ENCODE data around the gene SPPL2C.
"Not testable (repeated sequence)": the region's sequence is repeated elsewhere in the genome, so short reads cannot be mapped to it uniquely, and the experiment has no call there.

The SPPL2C gene

GRCh38 chr17:45855691-45856336 lies 11.1 kb downstream of the SPPL2C start:
- no peak for ATAC-seq (replicated peaks; ENCODE audit: extremely low read depth, poor library complexity, severe bottlenecking)
- peaks cover 55% of the 10 kb centered on the region for H3K27me3 Mint-ChIP-seq
- peaks cover 4% of the 10 kb centered on the region for H3K4me1 Mint-ChIP-seq

GRCh38 chr17:45857977-45858708 lies 13.5 kb downstream of the SPPL2C start:
- Mint-ChIP-seq H3K4me3 (no peak overlapping the region), H3K9me3 (no peaks in the 10 kb centered on the region), H3K4me1 (no peaks in the 10 kb centered on the region), H3K36me3 (ENCODE audit: insufficient read depth) (no peaks in the 10 kb centered on the region), H3K27ac (ENCODE audit: low read depth) (no peak overlapping the region), H3K27me3 (peaks cover 72% of the 10 kb centered on the region)
- DNase-seq (ENCODE audit: low spot score in 2 of 2) (no peak), ATAC-seq (replicated peaks; ENCODE audit: extremely low read depth, poor library complexity, severe bottlenecking) (no peak)

More at GRCh38 chr17:45855691-45856336, 11.1 kb downstream of the SPPL2C start:
- Mint-ChIP-seq H3K27ac (ENCODE audit: low read depth) (no peak overlapping the region), H3K9me3 (no peaks in the 10 kb centered on the region), H3K4me3 (no peak overlapping the region), H3K36me3 (ENCODE audit: insufficient read depth) (no peaks in the 10 kb centered on the region)
- DNase-seq (ENCODE audit: low spot score in 2 of 2): no peak

- H3K36me3 Mint-ChIP-seq (ENCODE audit: insufficient read depth): no peaks in the 10 kb centered on the region
- no peak for ATAC-seq (replicated peaks; ENCODE audit: extremely low read depth, poor library complexity, severe bottlenecking)
- H3K4me3 Mint-ChIP-seq: no peak overlapping the region
- H3K27ac Mint-ChIP-seq (ENCODE audit: low read depth): no peak overlapping the region
- peaks cover 77% of the 10 kb centered on the region for H3K27me3 Mint-ChIP-seq
- no peak for DNase-seq (ENCODE audit: low spot score in 2 of 2)
- H3K4me1 Mint-ChIP-seq: no peaks in the 10 kb centered on the region
- H3K9me3 Mint-ChIP-seq: no peaks in the 10 kb centered on the region
Observed at GRCh38 chr17:45861165-45861564, 16.5 kb downstream of the SPPL2C start.

DNA sequence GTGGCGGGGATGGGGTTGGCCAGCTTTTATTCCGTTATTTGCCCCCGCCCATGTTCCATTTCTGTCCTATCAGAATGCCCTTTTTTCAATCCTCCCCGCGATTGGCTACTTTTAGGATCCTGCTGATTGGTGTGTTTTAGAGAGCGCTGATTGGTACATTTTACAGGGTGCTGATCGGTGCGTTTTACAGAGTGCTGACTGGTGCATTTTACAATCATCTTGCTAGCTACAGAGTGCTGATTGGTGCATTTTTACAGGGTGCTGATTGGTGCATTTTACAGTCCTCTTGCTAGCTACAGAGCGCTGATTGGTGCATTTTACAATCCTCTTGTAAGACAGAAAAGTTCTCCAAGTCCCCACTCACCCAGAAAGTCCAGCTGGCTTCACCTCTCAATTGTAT lies 17.4 kb downstream of the SPPL2C start:
- not testable (repeated sequence) for H3K36me3 Mint-ChIP-seq (ENCODE audit: insufficient read depth); H3K9me3 Mint-ChIP-seq; H3K27ac Mint-ChIP-seq (ENCODE audit: low read depth); ATAC-seq (replicated peaks; ENCODE audit: extremely low read depth, poor library complexity, severe bottlenecking); H3K4me1 Mint-ChIP-seq; H3K4me3 Mint-ChIP-seq; DNase-seq (ENCODE audit: low spot score in 2 of 2)
- H3K27me3 Mint-ChIP-seq: peaks cover 76% of the 10 kb centered on the region

DNA sequence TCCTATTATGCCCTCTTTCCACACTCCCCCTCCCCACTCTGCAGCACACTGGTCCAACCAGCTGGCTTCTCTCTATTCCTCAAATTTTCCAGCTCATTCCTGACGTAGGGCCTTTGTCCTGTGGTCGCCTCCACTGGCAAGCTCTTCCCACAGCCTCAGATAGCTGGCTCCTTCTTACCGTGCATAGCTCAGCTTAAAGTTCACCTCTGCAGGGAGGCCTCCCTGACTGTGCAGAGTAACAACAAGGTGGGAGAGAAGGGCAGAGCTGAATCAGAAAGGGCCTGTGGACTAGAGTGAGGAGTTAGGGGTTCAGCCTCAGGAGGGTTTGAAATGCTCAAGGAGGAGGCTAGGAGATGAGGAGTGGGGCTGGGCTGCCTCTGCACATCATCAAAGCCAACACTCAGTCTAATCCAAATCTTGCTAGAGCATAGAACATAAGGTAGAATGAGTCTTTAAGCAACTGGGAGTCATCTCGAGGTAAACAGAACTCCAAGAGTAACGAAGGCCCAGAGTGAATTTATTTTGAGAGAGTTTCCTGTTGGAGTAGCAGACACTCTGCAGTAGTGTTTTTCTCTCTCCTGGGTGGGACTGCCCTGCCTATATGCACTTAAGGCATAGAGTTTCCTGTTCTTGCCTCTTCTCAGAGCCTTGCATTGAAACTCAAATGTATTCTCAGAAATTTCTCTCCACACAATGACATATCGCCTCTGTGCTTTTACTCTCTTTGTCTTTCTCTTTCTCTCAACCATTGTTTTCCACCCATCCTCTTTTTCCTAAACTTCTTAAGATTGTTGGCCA lies 19.4 kb downstream of the SPPL2C start:
- Mint-ChIP-seq H3K36me3 (ENCODE audit: insufficient read depth) (no peaks in the 10 kb centered on the region), H3K4me3 (no peak overlapping the region), H3K9me3 (no peaks in the 10 kb centered on the region), H3K4me1 (no peaks in the 10 kb centered on the region), H3K27me3 (peaks cover 78% of the 10 kb centered on the region), H3K27ac (ENCODE audit: low read depth) (no peak overlapping the region)
- DNase-seq (ENCODE audit: low spot score in 2 of 2): no peak
- ATAC-seq (replicated peaks; ENCODE audit: extremely low read depth, poor library complexity, severe bottlenecking): no peak

- DNase-seq (ENCODE audit: low spot score in 2 of 2): no peak
- no peak overlapping the region for H3K27ac Mint-ChIP-seq (ENCODE audit: low read depth)
- ATAC-seq (replicated peaks; ENCODE audit: extremely low read depth, poor library complexity, severe bottlenecking): no peak
- peaks cover 67% of the 10 kb centered on the region for H3K27me3 Mint-ChIP-seq
- H3K9me3 Mint-ChIP-seq: no peaks in the 10 kb centered on the region
- no peaks in the 10 kb centered on the region for H3K4me1 Mint-ChIP-seq
- no peak overlapping the region for H3K4me3 Mint-ChIP-seq
- no peaks in the 10 kb centered on the region for H3K36me3 Mint-ChIP-seq (ENCODE audit: insufficient read depth)
Observed at GRCh38 chr17:45867171-45867570, 22.5 kb downstream of the SPPL2C start.

DNA sequence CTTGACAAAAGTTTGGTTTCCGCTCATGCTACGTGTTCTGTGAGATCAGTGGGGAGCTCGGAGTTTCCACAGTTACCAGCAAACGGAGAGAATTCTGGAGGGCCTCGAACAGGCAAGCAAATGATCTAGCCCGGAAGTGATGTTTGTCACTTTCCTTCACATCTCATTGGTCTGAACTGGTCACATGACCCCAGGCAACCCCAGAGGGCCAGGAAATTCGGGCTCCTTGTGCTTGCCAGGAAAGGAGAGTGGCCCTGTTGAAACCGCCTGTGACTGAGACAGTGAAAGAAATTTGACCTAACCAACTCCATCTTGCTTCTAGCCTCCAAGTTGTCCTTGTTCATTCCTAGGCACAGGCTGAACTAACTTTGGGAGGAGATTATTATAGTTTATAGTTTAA lies 23.0 kb downstream of the SPPL2C start:
- no peak overlapping the region for H3K27ac Mint-ChIP-seq (ENCODE audit: low read depth)

DNA sequence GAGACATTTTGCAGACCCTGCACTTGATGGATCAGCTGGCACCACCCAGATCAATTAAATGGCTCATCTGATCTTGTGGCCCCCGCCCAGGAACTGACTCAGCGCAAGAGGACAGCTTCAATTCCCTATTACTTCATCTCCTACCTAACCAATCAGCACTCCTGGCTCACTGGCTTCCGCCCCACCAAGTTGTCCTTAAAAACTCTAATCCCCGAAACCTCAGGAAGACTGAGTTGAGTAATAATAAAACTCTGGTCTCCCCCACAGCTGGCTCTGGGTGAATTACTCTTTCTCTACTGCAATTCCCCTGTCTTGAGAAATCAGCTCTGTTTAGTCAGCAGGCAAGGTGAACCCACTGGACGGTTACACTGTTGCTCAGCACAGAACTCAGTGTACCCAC lies 23.6 kb downstream of the SPPL2C start:
- DNase-seq (ENCODE audit: low spot score in 2 of 2): no peak
- Mint-ChIP-seq H3K4me1 (no peaks in the 10 kb centered on the region), H3K36me3 (ENCODE audit: insufficient read depth) (no peaks in the 10 kb centered on the region), H3K27me3 (peaks cover 57% of the 10 kb centered on the region), H3K27ac (ENCODE audit: low read depth) (no peak overlapping the region), H3K9me3 (no peaks in the 10 kb centered on the region), H3K4me3 (no peak overlapping the region)
- ATAC-seq (replicated peaks; ENCODE audit: extremely low read depth, poor library complexity, severe bottlenecking): no peak

More for the DNA sequence above, 23.0 kb downstream of the SPPL2C start:
- Mint-ChIP-seq H3K9me3 (no peaks in the 10 kb centered on the region), H3K4me1 (no peaks in the 10 kb centered on the region), H3K36me3 (ENCODE audit: insufficient read depth) (no peaks in the 10 kb centered on the region), H3K27me3 (peaks cover 62% of the 10 kb centered on the region), H3K4me3 (no peak overlapping the region)
- DNase-seq (ENCODE audit: low spot score in 2 of 2): no peak
- no peak for ATAC-seq (replicated peaks; ENCODE audit: extremely low read depth, poor library complexity, severe bottlenecking)

- no peak overlapping the region for H3K4me3 Mint-ChIP-seq
- no peaks in the 10 kb centered on the region for H3K4me1 Mint-ChIP-seq
- no peak overlapping the region for H3K27ac Mint-ChIP-seq (ENCODE audit: low read depth)
Observed at GRCh38 chr17:45869676-45870341, 25.1 kb downstream of the SPPL2C start.

DNA sequence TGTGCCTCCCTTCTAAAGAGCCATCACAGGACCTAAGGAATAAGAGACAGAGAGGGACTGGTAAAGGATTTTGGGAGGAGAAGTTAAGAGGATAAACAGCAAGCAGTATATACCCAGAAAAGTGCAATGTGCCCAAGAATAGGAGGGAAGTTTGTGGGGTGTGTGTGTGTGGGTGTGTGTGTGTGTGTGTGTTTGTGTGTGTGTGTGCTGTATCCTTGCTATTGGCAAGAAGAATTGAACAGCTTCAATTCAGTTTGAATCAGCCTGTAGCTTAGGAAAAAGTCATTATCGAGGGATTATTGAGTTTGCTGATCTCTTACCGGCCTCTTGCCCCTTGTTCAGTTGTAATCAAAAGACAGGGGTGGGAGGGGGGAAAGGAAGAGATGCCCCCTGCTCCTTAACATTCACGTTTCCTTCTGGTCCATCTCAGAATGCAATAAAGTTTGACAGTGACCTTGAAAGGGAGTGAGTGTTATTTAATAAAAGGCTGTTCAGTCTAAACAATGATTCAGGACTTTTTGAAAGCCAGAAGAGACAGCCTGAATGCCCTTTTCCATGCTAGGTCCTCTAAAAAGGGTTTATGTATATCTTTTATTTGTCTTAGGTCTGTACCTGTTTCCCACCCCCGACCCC lies 25.8 kb downstream of the SPPL2C start:
- H3K27me3 Mint-ChIP-seq: peaks cover 35% of the 10 kb centered on the region
- H3K27ac Mint-ChIP-seq (ENCODE audit: low read depth): no peak overlapping the region
- H3K9me3 Mint-ChIP-seq: no peaks in the 10 kb centered on the region
- H3K4me3 Mint-ChIP-seq: no peak overlapping the region
- H3K4me1 Mint-ChIP-seq: no peaks in the 10 kb centered on the region
- no peak for ATAC-seq (replicated peaks; ENCODE audit: extremely low read depth, poor library complexity, severe bottlenecking)
- no peak for DNase-seq (ENCODE audit: low spot score in 2 of 2)
- H3K36me3 Mint-ChIP-seq (ENCODE audit: insufficient read depth): no peaks in the 10 kb centered on the region

More at GRCh38 chr17:45869676-45870341, 25.1 kb downstream of the SPPL2C start:
- H3K9me3 Mint-ChIP-seq: no peaks in the 10 kb centered on the region
- DNase-seq (ENCODE audit: low spot score in 2 of 2) (no peak), ATAC-seq (replicated peaks; ENCODE audit: extremely low read depth, poor library complexity, severe bottlenecking) (no peak)
- peaks cover 41% of the 10 kb centered on the region for H3K27me3 Mint-ChIP-seq
- H3K36me3 Mint-ChIP-seq (ENCODE audit: insufficient read depth): no peaks in the 10 kb centered on the region

DNA sequence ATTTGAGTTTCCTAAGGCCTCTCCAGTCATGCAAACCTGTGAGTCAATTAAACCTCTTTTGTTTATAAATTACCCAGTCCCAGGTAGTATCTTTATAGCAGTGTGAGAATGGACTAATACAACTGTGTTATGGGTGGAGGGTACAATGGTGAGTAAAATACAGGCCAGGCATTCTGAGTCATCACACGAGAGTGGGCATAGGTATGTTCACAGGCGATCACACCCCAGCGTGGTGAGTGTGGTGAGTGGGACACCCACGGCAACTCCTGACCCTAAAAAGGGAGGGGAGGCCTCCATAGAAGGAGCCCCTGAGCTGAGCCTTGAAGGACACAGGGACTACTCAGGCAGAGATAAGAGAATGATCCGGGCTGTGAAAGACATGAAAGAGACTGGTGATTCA lies 27.0 kb downstream of the SPPL2C start:
- no peaks in the 10 kb centered on the region for H3K4me1 Mint-ChIP-seq
- no peak overlapping the region for H3K27ac Mint-ChIP-seq (ENCODE audit: low read depth)

DNA sequence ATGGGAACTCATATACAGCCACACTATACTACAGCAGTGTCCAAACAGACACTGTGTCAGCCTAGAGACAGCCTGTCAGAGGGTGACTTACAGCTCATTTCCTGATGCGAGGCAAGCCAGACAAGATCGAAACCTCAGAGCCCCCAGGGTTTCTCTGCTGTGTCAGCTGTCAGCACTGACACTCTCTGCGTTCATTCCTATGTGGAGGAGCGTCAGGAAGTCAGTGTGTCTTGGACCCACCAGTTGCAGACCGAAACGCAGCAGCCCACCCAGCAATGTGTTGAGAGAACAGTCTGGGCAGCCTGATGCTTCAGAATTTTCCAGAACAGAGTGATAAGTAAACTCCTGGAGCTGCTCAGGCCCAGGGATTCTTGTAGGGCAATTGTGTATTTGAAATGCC lies 29.0 kb downstream of the SPPL2C start:
- ATAC-seq (replicated peaks; ENCODE audit: extremely low read depth, poor library complexity, severe bottlenecking) (no peak), DNase-seq (ENCODE audit: low spot score in 2 of 2) (no peak)
- H3K27ac Mint-ChIP-seq (ENCODE audit: low read depth): no peak overlapping the region
- H3K9me3 Mint-ChIP-seq: peaks cover 5% of the 10 kb centered on the region
- no peaks in the 10 kb centered on the region for H3K4me1 Mint-ChIP-seq
- H3K4me3 Mint-ChIP-seq: no peak overlapping the region
- H3K27me3 Mint-ChIP-seq: peaks cover 11% of the 10 kb centered on the region
- no peaks in the 10 kb centered on the region for H3K36me3 Mint-ChIP-seq (ENCODE audit: insufficient read depth)

More for the DNA sequence above, 27.0 kb downstream of the SPPL2C start:
- Mint-ChIP-seq H3K27me3 (peaks cover 29% of the 10 kb centered on the region), H3K36me3 (ENCODE audit: insufficient read depth) (no peaks in the 10 kb centered on the region), H3K4me3 (no peak overlapping the region), H3K9me3 (no peaks in the 10 kb centered on the region)
- no peak for DNase-seq (ENCODE audit: low spot score in 2 of 2)
- no peak for ATAC-seq (replicated peaks; ENCODE audit: extremely low read depth, poor library complexity, severe bottlenecking)
